Measurements from ENCODE around the gene PCDH9.

DNA sequence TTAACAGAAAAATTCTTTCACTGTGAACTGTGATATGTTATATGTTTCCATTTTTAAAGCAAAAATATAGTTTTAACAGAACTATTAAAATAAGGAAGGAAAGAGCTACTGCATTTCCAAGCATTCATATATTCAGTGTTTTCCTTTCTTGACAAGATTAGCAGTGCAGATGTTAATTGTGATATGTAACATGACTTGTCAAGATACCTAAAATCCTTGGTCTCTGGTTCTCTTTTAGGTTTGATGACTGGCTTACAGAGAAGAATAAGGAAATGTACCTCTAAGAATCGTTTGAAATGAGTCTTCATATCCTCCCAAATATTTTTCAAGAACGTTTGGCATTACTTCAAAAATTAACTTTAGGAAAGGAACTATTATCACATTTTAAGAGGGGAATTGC is 907.2 kb downstream of the PCDH9 start:
- TF ChIP-seq, protein P1, sequence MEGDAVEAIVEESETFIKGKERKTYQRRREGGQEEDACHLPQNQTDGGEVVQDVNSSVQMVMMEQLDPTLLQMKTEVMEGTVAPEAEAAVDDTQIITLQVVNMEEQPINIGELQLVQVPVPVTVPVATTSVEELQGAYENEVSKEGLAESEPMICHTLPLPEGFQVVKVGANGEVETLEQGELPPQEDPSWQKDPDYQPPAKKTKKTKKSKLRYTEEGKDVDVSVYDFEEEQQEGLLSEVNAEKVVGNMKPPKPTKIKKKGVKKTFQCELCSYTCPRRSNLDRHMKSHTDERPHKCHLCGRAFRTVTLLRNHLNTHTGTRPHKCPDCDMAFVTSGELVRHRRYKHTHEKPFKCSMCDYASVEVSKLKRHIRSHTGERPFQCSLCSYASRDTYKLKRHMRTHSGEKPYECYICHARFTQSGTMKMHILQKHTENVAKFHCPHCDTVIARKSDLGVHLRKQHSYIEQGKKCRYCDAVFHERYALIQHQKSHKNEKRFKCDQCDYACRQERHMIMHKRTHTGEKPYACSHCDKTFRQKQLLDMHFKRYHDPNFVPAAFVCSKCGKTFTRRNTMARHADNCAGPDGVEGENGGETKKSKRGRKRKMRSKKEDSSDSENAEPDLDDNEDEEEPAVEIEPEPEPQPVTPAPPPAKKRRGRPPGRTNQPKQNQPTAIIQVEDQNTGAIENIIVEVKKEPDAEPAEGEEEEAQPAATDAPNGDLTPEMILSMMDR (IDR thresholded peaks at IDR 0.05 in 8 of 11, conservative IDR thresholded peaks at IDR 0.05 in 3 of 11), result no peak
- TF ChIP-seq POLR2A (IDR thresholded peaks at IDR 0.05), result no peak
- TF ChIP-seq POLR2AphosphoS5 (IDR thresholded peaks at IDR 0.05), result no peak
